GM12878 (cell line): ENCODE results near the gene NHERF1. TPM values are rescaled to one million over a fixed set of nuclear protein-coding genes. Genes with fewer than 3 reads are reported as not detected.

Experiments
- ATF2 ChIP-seq: IDR thresholded peaks from 2 replicates; pipeline ENCODE4 v1.6.1; 2012; ENCODE audit warnings: low read length, inconsistent platforms
- BCLAF1 ChIP-seq: fragments of 450-650 bp; IDR thresholded peaks from 2 replicates; pipeline ENCODE4 v1.6.1; 2017; ENCODE audit warnings: antibody characterized with exemption, mild to moderate bottlenecking, moderate library complexity
- CREB1 ChIP-seq: IDR thresholded peaks from 2 replicates; pipeline ENCODE4 v1.6.1; 2012; ENCODE audit warnings: low read depth, mild to moderate bottlenecking, inconsistent platforms
- FOXK2 ChIP-seq: fragments of 450-650 bp; IDR thresholded peaks from 2 replicates; pipeline ENCODE4 v1.6.1; 2017; ENCODE audit warnings: mild to moderate bottlenecking, moderate library complexity
- IRF3 ChIP-seq: fragments of 450-650 bp; IDR thresholded peaks from 2 replicates; pipeline ENCODE4 v1.6.1; 2014; ENCODE audit warnings: mild to moderate bottlenecking
- PAX5 ChIP-seq: IDR thresholded peaks from 2 replicates; pipeline ENCODE4 v1.6.1; 2011; ENCODE audit warnings: low read depth, low read length, borderline replicate concordance
- SUPT20H ChIP-seq: IDR thresholded peaks from 2 replicates; pipeline ENCODE4 v1.6.1; 2011; ENCODE audit warnings: low read depth, mild to moderate bottlenecking, low read length, moderate library complexity, borderline replicate concordance; ENCODE audit not compliant: control insufficient read depth
- ZNF24 ChIP-seq: fragments of 450-650 bp; IDR thresholded peaks from 2 replicates; pipeline ENCODE4 v1.6.1; 2017; ENCODE audit warnings: antibody characterized with exemption, mild to moderate bottlenecking
- ZNF592 ChIP-seq: fragments of 450-650 bp; IDR thresholded peaks from 2 replicates; pipeline ENCODE4 v1.6.1; 2017; ENCODE audit warnings: mild to moderate bottlenecking, moderate library complexity
- polyA plus RNA-seq, 11 experiments: library from polyadenylated mRNA; depleted of rRNA in 4 of 11; unstranded in 6 of 11; stranded (reverse) in 5 of 11; fragments of >200 nt; fragmentation: Nextera tagmentation in 4 of 11; fragmentation: Illumina TruSeq in 1 of 11; extraction: Ambion mirVana in 4 of 11; extraction: Trizol in 1 of 11; gene quantifications; 1 replicate in 1 of 11; 2 replicates in 10 of 11; pipeline versions ENCODE4 v1.2.1 to v1.2.3, GENCODE V29; 2011 to 2016; ENCODE audit warnings: inconsistent platforms in 2 of 11, missing spikeins in 2 of 11, low read depth in 1 of 11
- total RNA-seq, 4 experiments: library from RNA; depleted of rRNA in 3 of 4; stranded (reverse); fragments of >200 nt in 3 of 4; fragmentation: Illumina TruSeq in 1 of 4; extraction: Trizol in 1 of 4; gene quantifications; 2 replicates each; pipeline versions ENCODE4 v1.2.1 to v1.2.3, GENCODE V29; 2013 to 2021

NHERF1 gene
- total and polyA plus RNA-seq, 10 of the 15 experiments (the other 5 are each of a cell fraction or from before 2014, with no cell fraction given), result 13.4 to 61.6 (median 39.0) TPM

GRCh38 chr17:74728033-74728701, 20.3 kb upstream of the NHERF1 start (continued):
- TF ChIP-seq ZNF592 (no peak), ZNF24 (no peak), PAX5 (no peak), IRF3 (no peak), CREB1 (no peak), FOXK2 (no peak), BCLAF1 (no peak), ATF2 (no peak), SUPT20H (no peak)
